SK-N-SH (cell line): ENCODE results near the gene CTSH. TPM values are rescaled to one million over a fixed set of nuclear protein-coding genes. Genes with fewer than 3 reads are reported as not detected.

ENCODE experiments used
- CTCF ChIA-PET: fragments of 300-600, 350-600 bp; formaldehyde crosslinking; extraction: SDS; loops from one replicate; lab custom pipeline; 2021; lab: Yijun Ruan, JAX
- POLR2A ChIA-PET: fragments of 350-600 bp; sonication (Branson Sonifier 250); formaldehyde crosslinking; extraction: SDS; loops from one replicate; lab custom pipeline; 2020; ENCODE audit warnings: antibody characterized with exemption, inconsistent platforms; lab: Yijun Ruan, JAX
- DNase-seq: peaks from one replicate; pipeline ENCODE4 v3.0.0; 2012
- H2AFZ ChIP-seq: fragments of 200-600 bp; sonication (generic); 2 replicates; pipeline ENCODE4 v1.8.1; 2016; ENCODE audit warnings: antibody characterized with exemption, mild to moderate bottlenecking, low read depth
- H3F3A ChIP-seq: fragments of 200-600 bp; sonication (generic); replicated peaks from 2 replicates; pipeline ENCODE3; 2016; ENCODE audit warnings: antibody characterized with exemption, mild to moderate bottlenecking; ENCODE audit not compliant: insufficient read depth
- H3K27ac ChIP-seq, 2 experiments: fragments of 200-500 bp in 1 of 2; fragments of 200-600 bp in 1 of 2; sonication (Bioruptor generic) in 1 of 2; sonication (generic), shearing (Covaris generic) in 1 of 2; 2 replicates each; pipeline versions ENCODE4 v1.5.1 to v1.6.1; 2014 to 2016; ENCODE audit warnings: low read depth in 2 of 2, inconsistent platforms in 1 of 2, low read length in 1 of 2, mild to moderate bottlenecking in 1 of 2, mixed read lengths in 1 of 2
- H3K27me3 ChIP-seq: fragments of 200-600 bp; sonication (generic), shearing (Covaris generic); 2 replicates; pipeline ENCODE4 v1.6.1; 2016; ENCODE audit warnings: mixed run types; ENCODE audit not compliant: insufficient read depth
- H3K36me3 ChIP-seq, 2 experiments: fragments of 200-500 bp in 1 of 2; fragments of 200-600 bp in 1 of 2; sonication (Bioruptor generic) in 1 of 2; sonication (generic) in 1 of 2; replicated peaks in 1 of 2; 2 replicates each; pipeline versions ENCODE3 to v1.5.1; 2014 to 2016; ENCODE audit warnings: low read length in 1 of 2, mild to moderate bottlenecking in 1 of 2; ENCODE audit not compliant: insufficient read depth in 2 of 2, control insufficient read depth in 1 of 2
- H3K4me1 ChIP-seq, 2 experiments: fragments of 200-500 bp in 1 of 2; fragments of 200-600 bp in 1 of 2; sonication (Bioruptor generic) in 1 of 2; sonication (generic), shearing (Covaris generic) in 1 of 2; 2 replicates each; pipeline versions ENCODE4 v1.5.1 to v1.6.1; 2014 to 2016; ENCODE audit warnings: low read depth in 1 of 2, low read length in 1 of 2, mixed run types in 1 of 2; ENCODE audit not compliant: insufficient read depth in 2 of 2, control insufficient read depth in 1 of 2
- H3K4me2 ChIP-seq: fragments of 200-600 bp; sonication (generic), shearing (Covaris generic); 2 replicates; pipeline ENCODE4 v1.6.1; 2017; ENCODE audit warnings: mixed run types
- H3K4me3 ChIP-seq, 2 experiments: fragments of 200-500 bp in 1 of 2; fragments of 200-600 bp in 1 of 2; sonication (Bioruptor generic) in 1 of 2; sonication (generic), shearing (Covaris generic) in 1 of 2; 2 replicates each; pipeline versions ENCODE4 v1.5.1 to v1.8.1; 2014 to 2016; ENCODE audit warnings: low read depth in 2 of 2, inconsistent platforms in 1 of 2, low read length in 1 of 2, mild to moderate bottlenecking in 1 of 2, mixed read lengths in 1 of 2, moderate library complexity in 1 of 2
- H3K79me2 ChIP-seq: fragments of 200-600 bp; sonication (generic); 2 replicates; pipeline ENCODE4 v1.8.1; 2017; ENCODE audit warnings: mild to moderate bottlenecking; ENCODE audit not compliant: insufficient read depth
- H3K9ac ChIP-seq: fragments of 200-600 bp; sonication (generic); 2 replicates; pipeline ENCODE4 v1.6.1; 2017; ENCODE audit warnings: mixed run types
- H3K9me2 ChIP-seq: fragments of 200-600 bp; sonication (generic); 2 replicates; pipeline ENCODE4 v1.6.1; 2017; ENCODE audit warnings: mixed run types
- H3K9me3 ChIP-seq: fragments of 200-600 bp; sonication (generic); 2 replicates; pipeline ENCODE4 v1.6.1; 2017; ENCODE audit warnings: mixed run types, mild to moderate bottlenecking, moderate library complexity
- H4K20me1 ChIP-seq: fragments of 200-600 bp; sonication (generic); 2 replicates; pipeline ENCODE4 v1.6.1; 2017; ENCODE audit warnings: mild to moderate bottlenecking, mixed run types; ENCODE audit not compliant: insufficient read depth
- ELF1 ChIP-seq: IDR thresholded peaks from 2 replicates; pipeline ENCODE4 v1.4.0; 2012
- EP300 ChIP-seq, 2 experiments: IDR thresholded peaks; 2 replicates each; pipeline versions ENCODE4 v1.4.0 to v1.6.1; 2012; ENCODE audit warnings: borderline replicate concordance in 1 of 2, low read depth in 1 of 2, low read length in 1 of 2
- EZH2phosphoT487 ChIP-seq: fragments of 200-600 bp; sonication (generic); IDR thresholded peaks from 2 replicates; pipeline ENCODE4 v1.6.1; 2017; ENCODE audit warnings: low read depth, mixed run types, mild to moderate bottlenecking, antibody characterized with exemption, moderate library complexity, borderline replicate concordance
- FOSL2 ChIP-seq: IDR thresholded peaks from 2 replicates; pipeline ENCODE4 v1.4.0; 2012; ENCODE audit warnings: low read depth, mild to moderate bottlenecking, moderate library complexity, borderline replicate concordance
- JUND ChIP-seq: IDR thresholded peaks from 2 replicates; pipeline ENCODE4 v1.4.0; 2012
- MAX ChIP-seq: IDR thresholded peaks from 2 replicates; pipeline ENCODE4 v1.4.0; 2012; ENCODE audit warnings: low read depth
- RAD21 ChIP-seq: IDR thresholded peaks from 2 replicates; pipeline ENCODE4 v1.6.1; 2012; ENCODE audit warnings: mild to moderate bottlenecking, low read length
- RXRA ChIP-seq: IDR thresholded peaks from 2 replicates; pipeline ENCODE4 v1.4.0; 2012; ENCODE audit warnings: low read depth, mild to moderate bottlenecking, borderline replicate concordance
- SMC3 ChIP-seq: IDR thresholded peaks from 2 replicates; pipeline ENCODE4 v1.6.1; 2012; ENCODE audit warnings: low read depth, low read length, improper control_type of control experiment
- TCF12 ChIP-seq: IDR thresholded peaks from 2 replicates; pipeline ENCODE4 v1.4.0; 2012
- TEAD4 ChIP-seq: IDR thresholded peaks from 2 replicates; pipeline ENCODE4 v1.4.0; 2012; ENCODE audit warnings: mild to moderate bottlenecking, borderline replicate concordance; ENCODE audit not compliant: insufficient read depth
- WGBS: methylation state at CpG from one replicate; pipeline ENCODE4 v1.1.6; 2017; ENCODE audit warnings: low lambda C conversion rate; 5-methylcytosine and 5-hydroxymethylcytosine counted together
- polyA plus RNA-seq, 3 experiments: library from polyadenylated mRNA; depleted of rRNA; stranded (reverse); fragments of >200 nt; gene quantifications; 2 replicates each; pipeline ENCODE4 v1.2.3, GENCODE V29; 2012
- TF ChIP-seq, protein P1 (sequence below): IDR thresholded peaks from 2 replicates; pipeline ENCODE4; 2012
- TF ChIP-seq, protein P2 (sequence below): IDR thresholded peaks from 2 replicates; pipeline ENCODE4 v1.4.0; 2012; ENCODE audit warnings: low read depth, borderline replicate concordance
- TF ChIP-seq, protein P3 (sequence below): IDR thresholded peaks from 2 replicates; pipeline ENCODE4 v1.6.1; 2012; ENCODE audit warnings: mild to moderate bottlenecking, low read depth, low read length, moderate library complexity

CTSH gene
- polyA plus RNA-seq, 1 of the 3 experiments (the other 2 are of a cell fraction): 22.7 TPM

DNA sequence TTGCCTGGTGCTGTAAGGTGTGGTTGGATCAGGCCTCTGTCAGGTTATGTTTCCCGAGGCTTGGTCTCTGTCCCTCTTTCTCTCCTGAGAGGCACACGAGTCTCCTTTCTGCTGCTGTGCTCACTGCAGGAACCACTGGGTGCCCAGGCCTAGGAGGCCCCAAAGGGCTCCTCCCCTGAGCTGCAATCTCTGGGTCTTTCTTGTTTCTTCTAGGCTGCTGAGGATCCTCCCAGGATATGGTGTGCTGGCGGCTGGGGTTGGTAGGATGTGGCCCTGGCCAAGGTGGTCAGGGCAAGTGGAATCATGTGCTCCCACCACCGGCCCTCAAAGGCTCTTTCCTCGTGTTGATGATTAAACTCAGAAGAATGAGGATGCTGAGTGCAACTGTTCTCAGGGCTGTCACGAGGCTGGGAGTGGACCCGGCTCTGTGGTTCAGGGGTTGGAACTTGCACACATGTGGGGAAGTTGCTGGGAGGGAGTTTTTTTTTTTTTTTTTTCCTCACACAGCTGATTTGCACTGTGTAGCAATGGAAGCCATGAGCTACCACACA lies 43.6 kb upstream of the CTSH start:
- H3K4me3 ChIP-seq: no peak overlapping the region
- CTCF ChIA-PET: interaction anchor here (0.9 to 1.8 kb wide), 4 partner anchors 10 to 79 kb away, joined by 3 to 9 read pairs (median 4); no protein-coding TSS in a partner anchor
- H2AFZ ChIP-seq: peak overlapping the region; percentile 70

More for the DNA sequence above, 43.6 kb upstream of the CTSH start:
- no peaks in the 10 kb centered on the region for H4K20me1 ChIP-seq
- no peaks in the 10 kb centered on the region for H3K9me3 ChIP-seq
- H3K4me1 ChIP-seq: peaks cover 0 to 6% of the 10 kb centered on the region in 2 experiments; a peak in 2 of 4 replicates
- peaks cover 6% of the 10 kb centered on the region for H3F3A ChIP-seq
- no peaks in the 10 kb centered on the region for H3K36me3 ChIP-seq
- no peak overlapping the region for H3K4me2 ChIP-seq
- H3K27me3 ChIP-seq: no peaks in the 10 kb centered on the region
- H3K9me2 ChIP-seq: no peaks in the 10 kb centered on the region
- TF ChIP-seq JUND: peak; percentile 63
- TF ChIP-seq, protein P1, sequence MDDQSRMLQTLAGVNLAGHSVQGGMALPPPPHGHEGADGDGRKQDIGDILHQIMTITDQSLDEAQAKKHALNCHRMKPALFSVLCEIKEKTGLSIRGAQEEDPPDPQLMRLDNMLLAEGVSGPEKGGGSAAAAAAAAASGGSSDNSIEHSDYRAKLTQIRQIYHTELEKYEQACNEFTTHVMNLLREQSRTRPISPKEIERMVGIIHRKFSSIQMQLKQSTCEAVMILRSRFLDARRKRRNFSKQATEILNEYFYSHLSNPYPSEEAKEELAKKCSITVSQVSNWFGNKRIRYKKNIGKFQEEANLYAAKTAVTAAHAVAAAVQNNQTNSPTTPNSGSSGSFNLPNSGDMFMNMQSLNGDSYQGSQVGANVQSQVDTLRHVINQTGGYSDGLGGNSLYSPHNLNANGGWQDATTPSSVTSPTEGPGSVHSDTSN: peak; percentile 26; the same call in 1 of the 2 replicates
- TF ChIP-seq, protein P2, sequence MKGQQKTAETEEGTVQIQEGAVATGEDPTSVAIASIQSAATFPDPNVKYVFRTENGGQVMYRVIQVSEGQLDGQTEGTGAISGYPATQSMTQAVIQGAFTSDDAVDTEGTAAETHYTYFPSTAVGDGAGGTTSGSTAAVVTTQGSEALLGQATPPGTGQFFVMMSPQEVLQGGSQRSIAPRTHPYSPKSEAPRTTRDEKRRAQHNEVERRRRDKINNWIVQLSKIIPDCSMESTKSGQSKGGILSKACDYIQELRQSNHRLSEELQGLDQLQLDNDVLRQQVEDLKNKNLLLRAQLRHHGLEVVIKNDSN: peak; percentile 70; the same call in 1 of the 2 replicates
- TF ChIP-seq EZH2phosphoT487: no peak
- TF ChIP-seq RAD21: no peak
- no peak for TF ChIP-seq SMC3
- TF ChIP-seq TCF12: peak; percentile 58; the same call in 1 of the 2 replicates
- TF ChIP-seq TEAD4: peak; percentile 34; the same call in 1 of the 2 replicates
- peak; percentile 68; the same call in 1 of the 2 replicates for TF ChIP-seq FOSL2
- TF ChIP-seq, protein P3, sequence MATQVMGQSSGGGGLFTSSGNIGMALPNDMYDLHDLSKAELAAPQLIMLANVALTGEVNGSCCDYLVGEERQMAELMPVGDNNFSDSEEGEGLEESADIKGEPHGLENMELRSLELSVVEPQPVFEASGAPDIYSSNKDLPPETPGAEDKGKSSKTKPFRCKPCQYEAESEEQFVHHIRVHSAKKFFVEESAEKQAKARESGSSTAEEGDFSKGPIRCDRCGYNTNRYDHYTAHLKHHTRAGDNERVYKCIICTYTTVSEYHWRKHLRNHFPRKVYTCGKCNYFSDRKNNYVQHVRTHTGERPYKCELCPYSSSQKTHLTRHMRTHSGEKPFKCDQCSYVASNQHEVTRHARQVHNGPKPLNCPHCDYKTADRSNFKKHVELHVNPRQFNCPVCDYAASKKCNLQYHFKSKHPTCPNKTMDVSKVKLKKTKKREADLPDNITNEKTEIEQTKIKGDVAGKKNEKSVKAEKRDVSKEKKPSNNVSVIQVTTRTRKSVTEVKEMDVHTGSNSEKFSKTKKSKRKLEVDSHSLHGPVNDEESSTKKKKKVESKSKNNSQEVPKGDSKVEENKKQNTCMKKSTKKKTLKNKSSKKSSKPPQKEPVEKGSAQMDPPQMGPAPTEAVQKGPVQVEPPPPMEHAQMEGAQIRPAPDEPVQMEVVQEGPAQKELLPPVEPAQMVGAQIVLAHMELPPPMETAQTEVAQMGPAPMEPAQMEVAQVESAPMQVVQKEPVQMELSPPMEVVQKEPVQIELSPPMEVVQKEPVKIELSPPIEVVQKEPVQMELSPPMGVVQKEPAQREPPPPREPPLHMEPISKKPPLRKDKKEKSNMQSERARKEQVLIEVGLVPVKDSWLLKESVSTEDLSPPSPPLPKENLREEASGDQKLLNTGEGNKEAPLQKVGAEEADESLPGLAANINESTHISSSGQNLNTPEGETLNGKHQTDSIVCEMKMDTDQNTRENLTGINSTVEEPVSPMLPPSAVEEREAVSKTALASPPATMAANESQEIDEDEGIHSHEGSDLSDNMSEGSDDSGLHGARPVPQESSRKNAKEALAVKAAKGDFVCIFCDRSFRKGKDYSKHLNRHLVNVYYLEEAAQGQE: peak; percentile 40; the same call in 1 of the 2 replicates
- no peak for TF ChIP-seq EP300 (IDR thresholded peaks at IDR 0.05; ENCODE audit: borderline replicate concordance in 1 of 2, low read depth in 1 of 2, low read length in 1 of 2)
- peak; percentile 80 for TF ChIP-seq ELF1
- TF ChIP-seq RXRA: 0 out of 2 replicates have a peak, but pooled peaks have one; percentile 21
- peak; percentile 95 for TF ChIP-seq MAX
- POLR2A ChIA-PET: no interaction called here
- no peak overlapping the region; the same call in 1 of the 2 replicates for H3K9ac ChIP-seq
- DNase-seq: no peak
- no peaks in the 10 kb centered on the region for H3K79me2 ChIP-seq
- peak overlapping the region in 1 of 2 experiments; percentile 47; a peak in 2 of 4 replicates for H3K27ac ChIP-seq
- WGBS: 27% methylated on average over 7 of the region's 7 CpGs
